Fibroblast of skin of right biceps (primary cell): Measurements from ENCODE around the gene RNF224.

Experiments used
- DNase-seq: peaks from one replicate; pipeline ENCODE4 v3.0.0-alpha.2; 2013

RNF224 gene

GRCh38 chr9:137192859-137193258, 34.4 kb upstream of the RNF224 start:
- no peak for DNase-seq

GRCh38 chr9:137193771-137194170, 33.5 kb upstream of the RNF224 start:
- no peak for DNase-seq

- no peak for DNase-seq
Measured at GRCh38 chr9:137194388-137194787, 32.9 kb upstream of the RNF224 start.

- DNase-seq = no peak
Measured at GRCh38 chr9:137194909-137195308, 32.4 kb upstream of the RNF224 start.

GRCh38 chr9:137195525-137196220, 31.6 kb upstream of the RNF224 start:
- DNase-seq = no peak

- DNase-seq = no peak
Measured at GRCh38 chr9:137198051-137198901, 29.0 kb upstream of the RNF224 start.

GRCh38 chr9:137198902-137199283, 28.4 kb upstream of the RNF224 start:
- no peak for DNase-seq

GRCh38 chr9:137199411-137200121, 27.7 kb upstream of the RNF224 start:
- DNase-seq = no peak

GRCh38 chr9:137200311-137201204, 26.7 kb upstream of the RNF224 start, which contains the start of gene TPRN:
Gene TPRN (minus strand): TSS chr9:137200741. CDS start chr9:137200711, 30 bp downstream.
- peak; percentile 100 for DNase-seq

- no peak for DNase-seq
Measured at GRCh38 chr9:137201205-137201868, 26.0 kb upstream of the RNF224 start.

GRCh38 chr9:137202966-137203365, 24.3 kb upstream of the RNF224 start:
- no peak for DNase-seq

- DNase-seq = no peak
Measured at GRCh38 chr9:137204731-137205125, 22.6 kb upstream of the RNF224 start.

- peak; percentile 85 for DNase-seq
Measured at GRCh38 chr9:137205126-137206069, 21.9 kb upstream of the RNF224 start, which contains the start of the genes NDOR1 and TMEM203. Gene NDOR1 (plus strand): TSS chr9:137205700. CDS start chr9:137205778, 78 bp downstream. Gene TMEM203 (minus strand): TSS chr9:137205648. CDS start chr9:137205414, 234 bp downstream.

GRCh38 chr9:137206602-137207001, 20.7 kb upstream of the RNF224 start:
- no peak for DNase-seq

GRCh38 chr9:137211532-137211931, 15.8 kb upstream of the RNF224 start:
- DNase-seq = no peak

GRCh38 chr9:137212520-137212919, 14.8 kb upstream of the RNF224 start:
- DNase-seq = no peak

- DNase-seq = no peak
Measured at GRCh38 chr9:137213160-137214060, 13.9 kb upstream of the RNF224 start.

GRCh38 chr9:137214620-137215019, 12.7 kb upstream of the RNF224 start:
- no peak for DNase-seq
